Vagina (tissue), 2 donors: ENCODE data around the gene ZNF775.

Experiments used
- CTCF ChIP-seq, 3 experiments: fragments of 450-650 bp in 2 of 3; fragments of 200-600 bp in 1 of 3; sonication (generic) in 1 of 3; IDR thresholded peaks; one replicate each; pipeline ENCODE4 v1.5.1; 2017 to 2019; ENCODE audit warnings: antibody characterized with exemption in 3 of 3, mild to moderate bottlenecking in 2 of 3, moderate library complexity in 2 of 3
- POLR2A ChIP-seq, 2 donors: fragments of 450-650 bp; IDR thresholded peaks; one replicate each; pipeline ENCODE4 v1.6.1; 2017; ENCODE audit warnings: antibody characterized with exemption in 2 of 2, mild to moderate bottlenecking in 2 of 2, moderate library complexity in 2 of 2
- POLR2AphosphoS5 ChIP-seq, 2 donors: sonication (generic); formaldehyde crosslinking; IDR thresholded peaks; one replicate each; pipeline ENCODE4 v1.9.0; 2017; ENCODE audit warnings: antibody characterized with exemption in 2 of 2, mild to moderate bottlenecking in 2 of 2, low read depth in 1 of 2; ENCODE audit not compliant: insufficient read depth in 1 of 2

- TF ChIP-seq CTCF (IDR thresholded peaks at IDR 0.05) (no peak), POLR2A (IDR thresholded peaks at IDR 0.05) (no peak), POLR2AphosphoS5 (IDR thresholded peaks at IDR 0.05; ENCODE audit: insufficient read depth in 1 of 2, low read depth in 1 of 2) (no peak)
These were observed 25.2 kb downstream of the ZNF775 start for GRCh38 chr7:150404172-150404804.
